ENCODE results near the gene RNF123.

Gene RNF123

DNA sequence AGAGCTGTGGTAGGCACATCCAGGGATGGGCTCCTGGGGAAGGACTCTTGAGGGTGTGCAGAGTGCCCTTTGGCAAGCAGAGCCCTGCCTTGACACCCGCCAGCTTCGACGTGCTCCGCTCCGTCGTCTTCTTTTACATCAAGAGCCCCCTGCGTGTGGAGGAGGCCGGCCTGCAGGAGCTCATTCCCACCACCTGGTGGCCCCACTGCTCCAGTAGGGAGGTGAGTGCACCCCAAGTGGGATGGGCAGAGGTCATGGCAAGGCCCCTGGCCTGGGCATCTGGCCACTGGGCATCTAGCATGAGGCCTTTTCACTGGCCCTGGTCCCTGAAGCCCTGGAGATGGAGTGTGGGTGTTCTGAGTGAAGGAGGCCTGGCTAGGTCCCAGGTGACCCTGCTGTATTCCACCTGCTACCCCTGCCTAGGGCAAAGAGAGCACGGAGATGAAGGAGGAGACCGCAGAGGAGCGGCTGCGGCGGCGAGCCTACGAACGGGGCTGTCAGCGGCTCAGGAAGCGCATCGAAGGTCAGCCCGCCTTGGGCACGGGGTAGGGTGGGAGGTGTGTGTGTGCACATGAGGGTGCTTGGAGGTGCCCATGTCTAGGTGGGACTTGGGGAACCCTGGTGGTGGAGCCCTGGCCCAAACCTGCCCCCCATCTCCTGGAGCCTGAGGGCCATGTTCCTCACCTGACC lies 12.2 kb downstream of the RNF123 start:
- DNase-seq (ENCODE audit: low read depth in 2 of 2) = no peak

DNA sequence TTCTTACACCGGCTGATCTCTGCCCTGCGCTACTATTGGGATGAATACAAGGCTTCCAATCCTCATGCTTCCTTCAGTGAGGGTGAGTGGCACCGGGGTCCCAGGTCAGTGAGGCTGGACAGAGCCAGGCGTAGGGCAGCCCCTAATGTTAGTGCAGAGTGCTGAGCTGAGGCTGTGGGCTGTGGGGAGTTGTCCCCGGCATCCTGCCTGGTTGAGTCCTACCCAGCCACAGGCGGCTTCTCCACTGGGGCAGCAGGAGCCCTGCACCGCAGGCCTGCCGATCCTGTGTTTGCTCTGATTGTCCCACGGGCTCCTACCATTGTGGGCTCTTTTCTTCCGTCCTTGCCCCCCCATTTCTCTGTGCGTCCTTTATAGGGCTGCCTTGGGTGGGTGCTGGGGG lies 13.3 kb downstream of the RNF123 start:
- no peak for DNase-seq (ENCODE audit: low read depth in 2 of 2)

DNA sequence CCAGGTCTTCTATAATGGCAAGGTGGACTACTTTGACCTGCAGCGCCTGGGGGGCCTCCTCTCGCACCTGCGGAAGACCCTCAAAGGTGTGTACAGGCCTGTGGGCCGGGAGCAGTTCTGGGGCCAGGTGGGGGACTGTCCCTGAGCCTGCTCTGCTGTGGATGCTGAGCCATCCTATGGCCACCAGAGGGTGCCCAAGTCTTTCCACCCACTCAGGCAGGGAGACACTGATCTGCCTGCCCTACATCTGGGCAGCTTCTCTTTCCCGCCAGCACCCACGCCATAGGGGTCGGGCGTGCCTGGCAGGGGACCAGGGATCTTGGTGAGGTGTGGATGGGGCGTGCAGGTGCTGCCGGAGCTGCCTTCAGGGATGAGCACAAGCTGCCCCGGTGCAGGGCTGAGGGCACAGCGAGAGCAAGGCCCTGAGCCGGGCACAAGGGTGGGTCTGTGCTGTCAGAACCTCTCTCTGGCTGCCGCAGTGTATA lies 14.1 kb downstream of the RNF123 start:
- DNase-seq (ENCODE audit: low read depth in 2 of 2) = peak; percentile 27 to 41

DNA sequence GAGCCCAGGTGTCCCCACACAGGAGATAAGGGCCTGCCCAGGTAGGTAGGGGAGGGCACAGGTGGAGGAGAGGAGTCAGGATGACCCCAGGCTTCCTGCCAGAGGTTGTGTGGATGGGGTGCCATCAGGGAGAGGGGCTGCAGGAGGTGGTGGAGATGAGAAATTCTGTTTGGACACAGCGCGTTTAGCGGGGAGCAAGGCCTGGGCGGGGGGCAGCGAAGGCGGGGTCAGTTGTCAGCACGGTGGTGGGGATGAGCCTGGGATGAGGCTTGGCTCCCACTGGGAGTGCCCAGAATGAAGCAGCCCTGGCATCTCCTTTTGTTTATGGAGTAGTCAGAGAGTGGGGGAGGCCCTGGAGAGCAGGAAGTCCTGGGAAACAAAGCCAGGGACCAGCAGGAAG lies 14.6 kb downstream of the RNF123 start:
- DNase-seq (ENCODE audit: low read depth in 2 of 2) = no peak

DNA sequence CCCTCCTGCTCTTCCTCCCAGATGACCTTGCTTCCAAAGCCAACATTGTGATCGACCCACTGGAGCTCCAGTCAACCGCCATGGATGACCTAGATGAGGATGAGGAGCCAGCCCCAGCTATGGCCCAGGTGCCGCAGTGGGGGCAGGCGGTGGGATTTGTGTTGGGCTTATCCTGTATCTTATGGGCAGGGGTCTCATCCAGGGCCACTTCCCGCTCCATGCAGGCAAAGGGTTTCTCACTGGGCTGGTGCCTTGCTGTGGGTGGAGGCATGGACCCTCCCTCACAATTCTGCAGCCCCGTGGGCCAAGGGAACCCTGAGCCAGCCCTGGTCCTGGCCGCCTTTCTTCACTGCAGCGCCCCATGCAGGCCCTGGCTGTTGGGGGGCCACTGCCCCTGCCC lies 15.3 kb downstream of the RNF123 start:
- no peak for DNase-seq (ENCODE audit: low read depth in 2 of 2)

DNA sequence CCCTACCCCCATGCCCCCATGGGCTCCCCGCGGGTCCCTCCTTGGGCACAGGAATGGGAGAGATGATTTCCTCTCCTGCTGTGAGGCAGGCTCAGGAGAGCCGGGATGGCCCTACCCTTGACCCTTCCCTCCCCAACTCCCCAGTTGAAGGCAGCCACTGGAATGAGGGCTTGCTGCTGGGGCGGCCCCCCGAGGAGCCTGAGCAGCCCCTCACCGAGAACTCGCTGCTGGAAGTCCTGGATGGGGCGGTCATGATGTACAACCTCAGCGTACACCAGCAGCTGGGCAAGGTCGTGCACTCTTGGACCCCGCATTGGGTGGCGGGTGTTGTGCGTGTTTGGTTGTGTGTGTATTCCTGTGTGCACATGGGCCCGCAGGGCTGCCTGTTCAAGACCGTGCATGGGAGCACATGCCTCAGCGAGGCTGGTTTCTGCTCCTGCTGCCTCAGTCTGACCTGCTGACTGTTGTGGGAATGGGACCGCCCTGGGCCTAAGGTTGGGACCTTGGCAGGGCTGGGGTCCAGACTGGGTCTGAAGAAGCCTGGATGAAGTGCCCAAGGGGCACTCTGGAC lies 16.1 kb downstream of the RNF123 start:
- DNase-seq (ENCODE audit: low read depth in 2 of 2) = no peak

DNA sequence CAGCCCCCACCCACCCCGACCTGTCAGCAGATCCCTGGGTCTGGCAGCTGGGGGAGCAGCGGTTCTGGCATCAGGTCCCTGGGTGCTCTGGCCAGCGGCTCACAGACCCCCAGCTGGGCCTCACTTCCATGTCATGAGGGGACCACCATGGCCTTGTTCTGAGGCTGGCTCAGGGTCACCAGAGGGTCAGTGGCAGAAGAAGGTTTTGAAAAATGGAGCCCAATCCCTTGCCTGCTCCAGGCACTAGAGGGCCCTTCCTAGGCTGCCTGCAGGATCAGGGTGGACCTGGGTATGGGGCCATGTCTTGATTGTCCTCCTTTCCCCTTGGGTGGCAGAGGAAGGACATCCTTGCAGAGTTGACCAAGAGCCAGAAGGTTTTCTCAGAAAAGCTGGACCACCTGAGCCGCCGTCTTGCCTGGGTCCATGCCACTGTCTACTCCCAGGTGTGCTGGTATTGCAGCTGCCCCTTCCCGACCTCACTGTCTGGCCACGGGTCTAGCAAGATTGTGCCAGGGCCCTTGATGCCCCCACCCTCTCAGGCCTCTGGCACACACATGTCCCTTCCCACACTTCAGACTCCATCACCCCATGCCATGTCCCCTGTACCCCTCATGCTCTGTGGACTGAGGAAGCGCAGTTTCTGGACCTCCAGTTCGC lies 17.2 kb downstream of the RNF123 start:
- DNase-seq (ENCODE audit: low read depth in 2 of 2) = no peak

DNA sequence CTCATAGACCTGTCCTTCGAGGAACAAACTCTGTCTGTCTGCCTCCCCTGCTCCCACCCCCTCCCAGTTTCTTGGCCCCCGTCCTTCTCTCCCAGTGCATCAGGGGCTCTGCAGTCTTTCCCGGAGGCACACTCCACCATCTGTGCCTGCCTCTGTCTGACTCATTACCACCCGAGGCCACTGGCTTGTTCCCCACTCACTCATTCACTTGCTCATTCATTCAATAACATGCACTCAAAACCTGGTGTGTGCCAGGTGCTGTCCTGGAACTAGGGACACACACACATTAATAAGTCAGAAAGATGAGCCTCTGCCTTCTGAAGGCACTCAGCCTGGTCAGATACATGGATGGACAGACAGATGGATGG lies 17.7 kb downstream of the RNF123 start:
- DNase-seq (ENCODE audit: low read depth in 2 of 2) = no peak

DNA sequence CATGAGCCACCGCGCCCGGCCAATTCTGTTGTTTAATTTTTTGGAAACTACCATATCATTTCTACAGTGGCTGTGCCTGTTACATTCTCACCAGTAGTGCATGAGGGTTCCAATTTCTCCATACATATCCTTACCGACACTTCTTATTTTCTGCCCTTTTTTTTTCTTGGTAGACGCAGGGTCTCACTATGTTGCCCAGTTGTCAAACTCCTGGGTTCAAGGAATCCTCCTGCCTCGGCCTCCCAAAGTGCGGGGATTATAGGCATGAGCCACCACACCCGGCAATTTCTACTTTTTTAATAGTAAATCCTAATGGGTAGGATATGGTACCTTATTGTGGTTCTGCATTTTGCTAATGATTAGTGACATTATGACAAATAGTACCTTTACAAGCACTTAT lies 20.5 kb downstream of the RNF123 start:
- DNase-seq (ENCODE audit: low read depth in 2 of 2) = no peak

DNA sequence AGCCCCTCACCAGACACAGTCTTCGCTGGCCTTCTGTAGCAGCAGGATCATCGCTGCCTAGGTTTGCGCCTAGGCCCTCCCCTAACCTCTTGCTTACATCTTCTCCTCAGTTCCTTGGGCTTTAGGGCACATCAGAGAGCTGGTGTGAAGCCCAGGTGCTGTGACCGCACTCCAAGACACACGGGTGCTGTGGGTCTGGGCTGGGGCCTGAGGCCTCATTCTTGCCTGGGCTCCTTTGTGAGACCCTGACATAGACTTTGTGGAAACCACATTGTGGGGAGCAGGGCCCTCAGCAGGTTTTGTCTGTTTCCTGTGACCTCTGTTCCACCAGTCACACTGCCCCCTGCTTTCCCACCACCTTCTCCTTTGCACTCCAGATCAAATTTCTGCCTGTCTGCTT lies 22.1 kb downstream of the RNF123 start:
- no peak for DNase-seq (ENCODE audit: low read depth in 2 of 2)

DNA sequence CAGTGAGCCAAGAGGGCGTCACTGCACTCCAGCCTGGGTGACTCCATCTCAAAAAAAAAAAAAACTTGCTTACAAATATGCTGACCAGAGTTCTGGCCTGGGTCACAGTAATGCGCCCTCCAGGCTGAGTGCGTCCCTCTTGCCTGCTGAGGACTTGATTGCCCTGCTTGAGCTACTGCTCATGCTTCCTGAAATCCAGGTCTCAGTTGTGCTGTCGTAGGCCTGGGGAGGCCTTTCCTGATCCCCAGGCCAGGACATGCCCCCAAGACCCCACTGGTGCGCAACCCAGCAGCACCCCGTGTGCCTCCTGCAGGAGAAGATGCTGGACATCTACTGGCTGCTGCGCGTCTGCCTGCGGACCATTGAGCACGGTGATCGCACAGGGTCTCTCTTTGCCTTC lies 22.8 kb downstream of the RNF123 start:
- no peak for DNase-seq (ENCODE audit: low read depth in 2 of 2)

DNA sequence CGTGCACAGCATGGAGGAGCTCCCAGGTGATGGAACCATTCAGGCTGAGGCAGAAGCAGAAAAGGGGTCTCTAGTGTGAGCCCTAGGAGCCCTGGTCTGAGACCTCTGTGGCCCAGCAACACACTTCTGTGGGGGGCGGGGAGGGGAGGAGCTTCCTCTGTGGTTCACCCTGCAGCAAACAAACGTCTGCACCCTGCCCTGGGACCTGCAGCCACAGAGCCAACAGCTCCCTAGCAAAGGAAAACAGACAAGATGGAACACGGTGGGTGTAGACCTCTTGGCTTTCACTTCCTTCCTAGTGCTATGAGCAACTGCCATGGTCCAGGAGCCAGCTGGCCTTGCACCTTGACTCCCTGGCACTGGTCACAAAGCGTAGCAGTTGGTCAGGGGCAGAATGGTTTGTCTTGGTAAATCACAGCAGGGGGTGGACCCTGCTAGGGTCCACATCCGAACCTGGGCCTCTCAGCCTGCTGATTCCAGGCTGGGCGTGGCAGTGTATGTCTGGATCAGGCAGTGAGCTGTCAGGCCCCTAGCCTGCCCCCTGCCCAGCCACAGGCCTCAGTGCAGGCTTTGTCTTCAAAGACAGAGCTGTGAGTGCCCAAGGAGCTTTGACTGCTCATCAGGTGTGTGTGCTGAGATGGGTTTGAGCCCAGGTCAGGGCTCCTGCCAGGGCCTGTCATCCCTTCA lies 23.4 kb downstream of the RNF123 start:
- no peak for DNase-seq (ENCODE audit: low read depth in 2 of 2)

DNA sequence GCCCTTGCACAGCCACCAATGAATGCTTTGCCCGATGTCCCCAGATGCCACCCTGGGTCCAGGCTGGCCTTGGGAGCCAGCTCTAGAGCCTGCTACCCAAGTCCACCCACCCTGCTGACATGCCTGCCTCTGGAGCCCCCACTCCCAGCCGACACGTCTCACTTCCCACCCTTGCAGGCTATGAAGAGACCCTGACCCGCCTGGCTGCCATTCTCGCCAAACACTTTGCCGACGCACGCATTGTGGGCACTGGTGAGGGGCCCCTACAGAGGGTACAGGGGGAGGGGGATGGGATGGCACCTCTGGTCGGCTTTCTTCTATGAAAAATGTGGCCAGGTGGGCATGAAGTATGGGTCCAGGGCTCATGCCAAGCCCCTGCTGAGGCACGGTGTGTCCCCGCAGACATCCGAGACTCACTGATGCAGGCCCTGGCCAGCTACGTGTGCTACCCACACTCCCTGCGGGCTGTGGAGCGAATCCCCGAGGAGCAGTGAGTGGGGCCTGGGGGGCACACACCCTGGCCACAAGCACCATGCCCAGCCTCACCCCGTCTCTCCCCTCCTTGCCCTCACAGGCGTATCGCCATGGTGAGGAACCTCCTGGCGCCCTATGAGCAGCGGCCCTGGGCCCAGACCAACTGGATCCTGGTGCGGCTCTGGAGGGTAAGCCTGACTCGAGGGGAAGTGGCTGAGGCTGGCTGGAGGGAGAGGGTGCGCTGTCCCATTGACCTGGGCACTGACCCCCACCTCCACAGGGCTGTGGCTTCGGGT lies 24.2 kb downstream of the RNF123 start:
- no peak for DNase-seq (ENCODE audit: low read depth in 2 of 2)

DNA sequence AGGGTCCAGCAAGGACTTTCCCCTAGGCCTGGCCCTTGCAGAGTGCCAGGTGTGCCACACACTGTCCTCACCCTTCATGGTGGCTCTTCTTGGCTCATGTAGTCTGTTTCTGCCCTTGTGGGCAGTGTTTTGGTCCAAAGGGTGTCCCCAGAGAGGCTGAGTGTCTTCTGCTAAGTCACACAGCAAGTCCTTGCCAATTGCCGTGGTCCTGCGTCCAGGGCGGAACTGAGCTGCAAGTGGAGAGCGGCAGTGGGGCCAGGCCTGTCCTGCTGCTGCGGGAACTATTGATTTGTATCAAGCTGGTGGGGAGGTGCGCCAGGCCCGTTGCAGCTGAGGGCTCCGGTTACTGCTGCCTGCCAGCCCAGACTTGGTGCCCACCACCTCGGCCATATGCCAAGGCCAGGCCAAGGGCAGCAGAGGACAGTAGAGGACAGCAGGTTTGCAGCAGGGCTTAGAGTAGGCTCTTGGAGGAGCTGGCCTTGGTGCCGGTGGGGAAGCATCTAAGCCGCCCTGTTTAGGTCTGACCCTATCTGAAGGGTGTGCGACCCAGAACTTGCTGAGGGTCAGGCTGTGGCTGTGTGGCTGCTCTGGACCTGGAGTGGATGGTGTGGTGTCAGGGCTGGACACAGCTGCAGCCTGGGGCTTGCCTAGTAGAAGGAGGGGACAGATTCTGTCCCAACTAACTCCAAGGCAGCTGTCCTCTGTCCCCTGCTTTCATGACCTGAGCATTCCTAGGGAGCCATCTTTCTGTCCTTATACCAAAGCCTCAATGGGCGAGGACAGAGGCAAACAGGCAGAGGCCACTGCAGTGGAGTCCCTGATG lies 25.6 kb downstream of the RNF123 start:
- DNase-seq (ENCODE audit: low read depth in 2 of 2) = no peak

DNA sequence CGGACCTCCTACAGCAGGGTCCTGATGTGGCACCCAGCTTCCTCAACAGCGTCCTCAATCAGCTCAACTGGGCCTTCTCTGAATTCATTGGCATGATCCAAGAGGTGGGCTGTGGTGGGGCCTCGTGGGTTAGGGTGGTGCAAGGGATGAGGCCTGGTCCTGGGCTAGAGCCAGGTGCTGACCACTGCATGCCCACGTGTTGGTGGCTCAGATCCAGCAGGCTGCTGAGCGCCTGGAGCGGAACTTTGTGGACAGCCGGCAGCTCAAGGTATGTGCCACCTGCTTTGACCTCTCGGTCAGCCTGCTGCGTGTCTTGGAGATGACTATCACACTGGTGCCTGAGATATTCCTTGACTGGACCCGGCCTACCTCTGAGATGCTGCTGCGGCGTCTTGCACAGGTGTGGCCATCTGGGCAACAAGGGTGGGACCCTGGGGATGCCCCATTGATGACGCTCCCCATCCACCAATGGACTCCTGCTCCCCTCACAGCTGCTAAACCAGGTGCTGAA lies 26.3 kb downstream of the RNF123 start:
- DNase-seq (ENCODE audit: low read depth in 2 of 2) = no peak

DNA sequence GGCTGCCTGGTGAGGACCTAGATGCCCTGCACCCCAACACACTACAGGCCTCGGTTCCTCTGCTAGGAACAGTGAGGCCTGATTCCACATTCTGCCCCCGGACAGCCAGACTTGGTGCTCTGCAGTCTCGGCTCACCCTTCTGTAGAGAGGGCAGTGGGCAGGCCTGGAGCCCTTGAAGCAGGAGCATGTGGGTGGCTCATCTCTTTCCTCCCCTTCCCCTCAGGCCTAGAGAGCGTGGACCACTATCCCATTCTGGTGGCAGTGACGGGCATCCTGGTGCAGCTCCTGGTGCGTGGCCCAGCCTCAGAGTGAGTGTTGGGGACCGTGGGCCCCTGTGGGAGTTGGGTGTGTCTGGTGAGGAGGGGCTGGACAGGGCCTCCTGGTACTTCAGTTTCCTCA lies 26.8 kb downstream of the RNF123 start:
- no peak for DNase-seq (ENCODE audit: low read depth in 2 of 2)

DNA sequence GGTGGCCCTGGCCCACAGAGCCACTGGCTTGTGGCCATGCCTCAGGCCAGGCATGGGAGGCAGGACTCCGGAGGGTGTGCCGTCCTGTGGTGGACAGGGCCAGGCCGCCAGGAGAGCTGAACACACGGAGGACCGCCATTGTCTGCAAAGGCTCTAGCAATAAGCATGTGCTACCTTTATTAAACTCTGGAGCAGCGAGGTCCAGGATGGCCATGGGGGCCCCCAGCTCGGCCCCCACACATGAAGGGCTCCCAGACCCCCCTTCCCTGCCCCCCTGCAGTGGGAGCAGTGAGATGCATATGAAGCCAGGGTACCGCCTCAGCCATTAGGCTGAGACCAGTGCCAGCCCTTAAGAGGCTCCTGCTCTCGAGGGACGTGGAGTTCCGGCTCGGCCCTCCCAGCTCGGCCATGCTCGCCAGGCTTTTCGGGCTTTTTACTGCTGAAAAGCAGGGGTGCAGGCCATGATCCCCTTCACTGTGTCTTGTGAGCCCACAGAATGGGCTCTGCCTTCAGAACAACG lies 27.4 kb downstream of the RNF123 start:
- no peak for DNase-seq (ENCODE audit: low read depth in 2 of 2)

DNA sequence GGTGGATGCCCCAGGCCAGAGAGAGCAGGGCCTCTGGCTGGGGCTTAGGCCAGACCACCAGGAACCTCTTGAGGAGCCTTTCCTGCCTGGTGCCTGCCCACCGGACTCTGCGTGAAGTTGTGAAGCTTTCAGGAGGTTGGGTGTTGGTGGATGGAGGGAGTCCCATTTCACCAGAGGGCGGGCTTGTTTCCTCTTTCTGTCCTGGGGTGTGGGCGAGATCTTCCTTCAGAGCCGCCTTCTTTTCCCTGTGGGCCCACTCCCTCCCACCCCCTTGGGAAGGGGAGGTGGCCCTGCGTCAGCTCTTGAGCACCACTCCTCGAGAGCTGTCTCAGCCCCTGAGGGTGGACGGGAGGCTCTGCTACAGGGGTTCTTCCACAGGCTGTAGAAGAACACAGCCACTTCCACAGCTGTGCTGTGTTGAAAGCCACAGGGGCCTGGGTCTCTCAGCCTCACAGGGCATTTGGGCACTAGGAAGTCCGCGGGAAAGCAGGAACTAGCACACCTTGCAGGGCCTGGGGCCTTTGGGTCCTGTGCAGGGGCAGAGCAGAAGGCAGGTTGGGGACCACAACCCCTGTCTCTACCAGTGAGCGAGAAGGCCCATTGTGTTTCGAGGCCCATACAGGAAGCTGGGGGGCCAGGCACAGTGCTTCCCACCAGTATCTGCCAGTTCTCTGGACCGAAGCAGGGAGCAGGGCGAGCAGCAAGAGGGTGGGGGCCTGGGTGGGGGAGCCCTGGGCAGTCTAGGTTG lies 28.0 kb downstream of the RNF123 start:
- no peak for DNase-seq (ENCODE audit: low read depth in 2 of 2)

DNA sequence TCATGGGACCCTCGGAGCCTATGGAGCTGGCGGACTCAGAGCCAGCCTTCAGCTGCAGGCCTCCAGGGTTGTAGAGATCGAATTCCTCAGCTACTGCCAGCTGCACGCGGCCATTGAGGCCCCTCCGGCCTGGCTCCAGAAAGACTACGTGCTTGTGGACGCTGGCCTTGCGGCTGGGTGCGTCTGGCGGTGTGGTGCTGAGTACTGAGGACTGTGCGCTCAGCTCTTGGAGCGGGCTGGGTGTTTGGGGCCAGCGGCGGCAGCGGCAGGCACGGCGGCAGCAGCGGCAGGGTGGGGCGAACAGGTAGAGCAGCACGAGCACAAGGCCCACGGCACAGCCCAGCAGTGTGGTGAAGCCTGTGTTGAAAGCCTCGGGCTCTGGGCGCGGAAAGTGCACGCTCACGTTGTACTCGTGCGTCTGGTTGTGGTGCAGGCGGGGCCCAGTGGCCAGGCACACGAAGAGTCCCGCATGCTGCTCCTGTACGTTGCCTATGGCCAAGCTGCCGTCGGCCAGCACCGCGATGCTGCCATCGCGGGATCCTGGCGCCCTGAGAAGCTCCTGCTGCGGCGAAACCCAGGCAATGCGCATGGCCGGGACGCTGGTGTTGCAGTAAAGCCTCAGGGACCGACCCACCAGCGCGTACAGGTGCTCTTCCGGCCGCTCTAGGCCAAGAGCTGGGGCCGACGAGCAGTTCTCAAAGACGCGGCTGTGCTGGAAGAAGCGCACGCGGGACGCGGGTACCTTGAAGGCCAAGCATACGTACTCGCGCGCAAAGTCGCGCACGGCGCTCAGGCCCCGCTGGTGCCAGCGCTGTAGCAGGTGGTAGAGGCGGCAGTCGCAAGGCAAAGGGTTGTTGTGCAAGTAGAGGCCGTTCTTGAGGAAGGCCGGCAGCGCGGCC lies 28.9 kb downstream of the RNF123 start:
- no peak for DNase-seq (ENCODE audit: low read depth in 2 of 2)
